ENCODE data around the gene FAM229A. TPM values are rescaled to one million over a fixed set of nuclear protein-coding genes. Genes with fewer than 3 reads are reported as not detected.

FAM229A gene
- total and polyA plus RNA-seq, 2 of the 8 experiments (the other 6 are each of a cell fraction or from before 2014, with no cell fraction given): 4.1 to 4.2 TPM

GRCh38 chr1:32335535-32335789 lies 26.8 kb downstream of the FAM229A start (continued):
- TF ChIP-seq CHD7 (IDR thresholded peaks at IDR 0.05; ENCODE audit: insufficient replicate concordance, low read length): no peak
- no peak for TF ChIP-seq BRCA1 (IDR thresholded peaks at IDR 0.05; ENCODE audit: low read depth, low read length)
- TF ChIP-seq RNF2 (IDR thresholded peaks at IDR 0.05; ENCODE audit: borderline replicate concordance, low read depth, low read length, missing control alignments, poor library complexity, severe bottlenecking): no peak
- TF ChIP-seq TAF7 (optimal IDR thresholded peaks at IDR 0.05; ENCODE audit: borderline replicate concordance, low read depth, low read length): no peak
- no peak for TF ChIP-seq CTBP2 (IDR thresholded peaks at IDR 0.05; ENCODE audit: borderline replicate concordance, insufficient read depth, insufficient read length, low read length)
- TF ChIP-seq TBP (IDR thresholded peaks at IDR 0.05; ENCODE audit: low read depth, low read length): no peak
- TF ChIP-seq KDM5A (IDR thresholded peaks at IDR 0.05; ENCODE audit: low read length): no peak
- no peak for TF ChIP-seq CHD1 (IDR thresholded peaks at IDR 0.05; ENCODE audit: low read depth, low read length)
- no peak for TF ChIP-seq TEAD4 (IDR thresholded peaks at IDR 0.05; ENCODE audit: low read depth, low read length)
- TF ChIP-seq ASH2L (IDR thresholded peaks at IDR 0.05; ENCODE audit: low read length): no peak
- TF ChIP-seq ATF3 (IDR thresholded peaks at IDR 0.05; ENCODE audit: insufficient read depth, low read depth, low read length): no peak
- TF ChIP-seq TAF1 (IDR thresholded peaks at IDR 0.05; ENCODE audit: low read depth, low read length): no peak
